WERI-Rb-1 (cell line): Measurements from ENCODE around the gene CLDN22.

Experiments used
- DNase-seq: peaks from one replicate; pipeline ENCODE4 v3.0.0-alpha.2; 2020
- H3K27ac ChIP-seq: fragments of 250-450 bp; sonication (Bioruptor Pico); 2 replicates; pipeline ENCODE4 v1.5.1; 2020; ENCODE audit warnings: mild to moderate bottlenecking, moderate library complexity
- H3K27me3 ChIP-seq: fragments of 250-450 bp; sonication (Bioruptor Pico); 2 replicates; pipeline ENCODE4 v1.5.1; 2021; ENCODE audit warnings: mild to moderate bottlenecking, low read depth, moderate library complexity; ENCODE audit not compliant: insufficient read depth, severe bottlenecking
- H3K36me3 ChIP-seq: fragments of 250-450 bp; sonication (Bioruptor Pico); 2 replicates; pipeline ENCODE4 v1.5.1; 2020; ENCODE audit warnings: mild to moderate bottlenecking, moderate library complexity
- H3K4me3 ChIP-seq: 2 replicates; pipeline ENCODE4 v1.5.1; 2011; ENCODE audit warnings: low read depth, mild to moderate bottlenecking, control low read depth, low read length
- H3K9me3 ChIP-seq: fragments of 250-450 bp; sonication (Bioruptor Pico); 2 replicates; pipeline ENCODE4 v1.5.1; 2021; ENCODE audit warnings: mild to moderate bottlenecking, moderate library complexity; ENCODE audit not compliant: severe bottlenecking
- CTCF ChIP-seq: IDR thresholded peaks from 2 replicates; pipeline ENCODE4 v1.5.1; 2011; ENCODE audit warnings: low read depth, mild to moderate bottlenecking, control low read depth, inconsistent platforms, low read length

Gene CLDN22

GRCh38 chr4:183344523-183345255, 24.6 kb upstream of the CLDN22 start:
- no peak for TF ChIP-seq CTCF
- Histone ChIP-seq H3K9me3 (no peaks in the 10 kb centered on the region), H3K36me3 (no peaks in the 10 kb centered on the region), H3K27ac (no peak overlapping the region), H3K27me3 (no peaks in the 10 kb centered on the region), H3K4me3 (no peak overlapping the region)
- no peak for DNase-seq

- H3K27me3 ChIP-seq, result no peaks in the 10 kb centered on the region
- H3K36me3 ChIP-seq, result no peaks in the 10 kb centered on the region
- no peak overlapping the region for H3K4me3 ChIP-seq
- no peak overlapping the region for H3K27ac ChIP-seq
- no peak for TF ChIP-seq CTCF
- no peak for DNase-seq
- no peaks in the 10 kb centered on the region for H3K9me3 ChIP-seq
These were observed 23.7 kb upstream of the CLDN22 start for GRCh38 chr4:183343730-183344129.

- no peaks in the 10 kb centered on the region for H3K27me3 ChIP-seq
- no peak for DNase-seq
- H3K27ac ChIP-seq, result no peak overlapping the region
- no peak overlapping the region for H3K4me3 ChIP-seq
- no peak for TF ChIP-seq CTCF
- no peaks in the 10 kb centered on the region for H3K9me3 ChIP-seq
- no peaks in the 10 kb centered on the region for H3K36me3 ChIP-seq
These were observed 22.8 kb upstream of the CLDN22 start for GRCh38 chr4:183342541-183343533.

GRCh38 chr4:183337833-183338232, 17.8 kb upstream of the CLDN22 start:
- no peak for DNase-seq
- no peaks in the 10 kb centered on the region for H3K36me3 ChIP-seq
- no peak for TF ChIP-seq CTCF
- no peaks in the 10 kb centered on the region for H3K9me3 ChIP-seq
- no peaks in the 10 kb centered on the region for H3K27me3 ChIP-seq
- no peak overlapping the region for H3K4me3 ChIP-seq
- no peak overlapping the region for H3K27ac ChIP-seq

GRCh38 chr4:183337349-183337748, 17.3 kb upstream of the CLDN22 start:
- no peak overlapping the region for H3K4me3 ChIP-seq
- no peak for TF ChIP-seq CTCF
- no peaks in the 10 kb centered on the region for H3K27me3 ChIP-seq
- no peaks in the 10 kb centered on the region for H3K36me3 ChIP-seq
- no peak for DNase-seq
- no peak overlapping the region for H3K27ac ChIP-seq
- H3K9me3 ChIP-seq, result no peaks in the 10 kb centered on the region
